HEK293 (cell line): ENCODE results near the gene TNNT2.

Experiments
- CTCF ChIA-PET: fragments of 350-600 bp; formaldehyde crosslinking; extraction: SDS; loops from one replicate; lab custom pipeline; 2021; ENCODE audit warnings: antibody characterized with exemption; lab: Yijun Ruan, JAX
- POLR2A ChIA-PET: fragments of 300-600 bp; formaldehyde crosslinking; extraction: SDS; loops from one replicate; lab custom pipeline; 2020; ENCODE audit warnings: antibody characterized with exemption, inconsistent platforms; lab: Yijun Ruan, JAX
- H3K27ac ChIP-seq: fragments of 200-500 bp; sonication (Bioruptor generic); 2 replicates; pipeline ENCODE4 v1.5.1; 2014; ENCODE audit warnings: low read depth, low read length, control low read depth, inconsistent platforms; ENCODE audit errors: extremely low read depth
- H3K36me3 ChIP-seq, 2 experiments: fragments of 200-500 bp in 1 of 2; sonication (Bioruptor generic) in 1 of 2; 1 replicate in 1 of 2; 2 replicates in 1 of 2; pipeline ENCODE4 v1.5.1; 2014 to 2017; ENCODE audit warnings: inconsistent platforms in 2 of 2, low read length in 2 of 2; ENCODE audit not compliant: control insufficient read depth in 2 of 2, insufficient read depth in 1 of 2
- H3K4me1 ChIP-seq: fragments of 200-500 bp; sonication (Bioruptor generic); 2 replicates; pipeline ENCODE4 v1.5.1; 2014; ENCODE audit warnings: mild to moderate bottlenecking, low read length, inconsistent platforms; ENCODE audit not compliant: control insufficient read depth, insufficient read depth
- H3K4me3 ChIP-seq: 2 replicates; pipeline ENCODE4 v1.5.1; 2011; ENCODE audit warnings: low read depth, mild to moderate bottlenecking, control low read depth, low read length, moderate library complexity
- H3K9me3 ChIP-seq: fragments of 200-500 bp; sonication (Bioruptor generic); 2 replicates; pipeline ENCODE4 v1.5.1; 2014; ENCODE audit warnings: low read depth, low read length, inconsistent platforms; ENCODE audit not compliant: control insufficient read depth, insufficient read depth
- GLIS1 ChIP-seq: fragments of 450-650 bp; formaldehyde crosslinking; IDR thresholded peaks from 2 replicates; pipeline ENCODE4 v1.5.1; 2016; ENCODE audit warnings: missing biosample characterization, missing genetic modification characterization
- SCRT1 ChIP-seq: fragments of 450-650 bp; formaldehyde crosslinking; IDR thresholded peaks from 2 replicates; pipeline ENCODE4 v1.5.1; 2016; ENCODE audit warnings: missing biosample characterization, missing genetic modification characterization, borderline replicate concordance
- YY1 ChIP-seq: fragments of 450-650 bp; formaldehyde crosslinking; IDR thresholded peaks from 2 replicates; pipeline ENCODE4 v1.5.1; 2018; ENCODE audit warnings: missing biosample characterization, missing genetic modification characterization
- ZBTB20 ChIP-seq: fragments of 450-650 bp; formaldehyde crosslinking; IDR thresholded peaks from 2 replicates; pipeline ENCODE4 v1.5.1; 2016; ENCODE audit warnings: missing biosample characterization, missing genetic modification characterization
- ZFHX2 ChIP-seq: fragments of 450-650 bp; formaldehyde crosslinking; conservative IDR thresholded peaks from 2 replicates; pipeline ENCODE4 v1.5.1; 2016; ENCODE audit warnings: missing biosample characterization, missing genetic modification characterization
- ZNF175 ChIP-seq: fragments of 450-650 bp; formaldehyde crosslinking; IDR thresholded peaks from 2 replicates; pipeline ENCODE4 v1.5.1; 2016; ENCODE audit warnings: missing biosample characterization, missing genetic modification characterization
- ZNF19 ChIP-seq: fragments of 450-650 bp; formaldehyde crosslinking; IDR thresholded peaks from 2 replicates; pipeline ENCODE4; 2016; ENCODE audit warnings: missing biosample characterization, missing genetic modification characterization, low read depth
- ZNF280D ChIP-seq: fragments of 450-650 bp; formaldehyde crosslinking; IDR thresholded peaks from 2 replicates; pipeline ENCODE4 v1.5.1; 2016; ENCODE audit warnings: missing biosample characterization, missing genetic modification characterization
- ZNF544 ChIP-seq: fragments of 450-650 bp; formaldehyde crosslinking; IDR thresholded peaks from 2 replicates; pipeline ENCODE4 v1.5.0; 2017; ENCODE audit warnings: missing biosample characterization, missing genetic modification characterization
- ZNF561 ChIP-seq: fragments of 450-650 bp; IDR thresholded peaks from 2 replicates; pipeline ENCODE4 v1.5.1; 2018; ENCODE audit warnings: missing biosample characterization, missing genetic modification characterization, borderline replicate concordance
- ZNF600 ChIP-seq: fragments of 450-650 bp; formaldehyde crosslinking; IDR thresholded peaks from 2 replicates; pipeline ENCODE4 v1.5.1; 2016; ENCODE audit warnings: missing biosample characterization, missing genetic modification characterization
- ZNF692 ChIP-seq: fragments of 450-650 bp; formaldehyde crosslinking; IDR thresholded peaks from 2 replicates; pipeline ENCODE4 v1.5.1; 2016; ENCODE audit warnings: missing biosample characterization, missing genetic modification characterization
- ZNF777 ChIP-seq: fragments of 450-650 bp; formaldehyde crosslinking; IDR thresholded peaks from 2 replicates; pipeline ENCODE4 v1.5.1; 2017; ENCODE audit warnings: missing biosample characterization, missing genetic modification characterization, borderline replicate concordance
- ZNF791 ChIP-seq: fragments of 450-650 bp; formaldehyde crosslinking; IDR thresholded peaks from 2 replicates; pipeline ENCODE4 v1.5.1; 2016; ENCODE audit warnings: missing biosample characterization, missing genetic modification characterization

The TNNT2 gene

GRCh38 chr1:201395936-201396335 lies 18.5 kb upstream of the TNNT2 start:
- Histone ChIP-seq H3K27ac (no peak overlapping the region), H3K4me1 (no peaks in the 10 kb centered on the region), H3K4me3 (no peak overlapping the region), H3K36me3 (no peaks in the 10 kb centered on the region)
- CTCF ChIA-PET: interaction anchor here (1.2 to 2.8 kb wide), 3 partner anchors 11 to 35 kb away, joined by 5 to 29 read pairs (median 13); no protein-coding TSS in a partner anchor
- POLR2A ChIA-PET: no interaction called here
- TF ChIP-seq YY1 (tag by site-specific recombination) (no peak), ZNF600 (no peak), ZNF544 (tag by site-specific recombination) (no peak), ZFHX2 (tag by site-specific recombination) (no peak)
- TF ChIP-seq, all 188 proteins: peak for 0
- no peaks in the 10 kb centered on the region for H3K9me3 ChIP-seq

DNA sequence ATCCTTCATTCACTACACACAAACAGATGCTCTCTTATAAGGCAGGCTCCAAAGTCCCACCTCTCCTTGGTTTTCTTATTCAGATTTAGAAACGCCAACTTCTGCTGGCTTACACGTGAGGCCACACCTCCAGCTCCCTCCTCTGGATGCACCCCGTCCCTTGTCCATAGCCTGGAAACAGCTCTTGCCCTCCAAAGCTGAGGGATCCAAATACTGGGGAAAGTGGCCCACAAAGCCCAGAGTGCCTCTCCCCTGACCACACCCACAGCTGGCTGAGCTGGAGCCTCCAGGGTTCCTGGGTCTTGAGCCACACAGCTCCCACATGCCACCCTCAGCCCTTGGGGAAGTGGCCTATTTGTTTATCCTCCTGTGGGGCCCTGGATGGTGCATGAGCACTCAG lies 17.1 kb upstream of the TNNT2 start:
- ChIA-PET CTCF (interaction anchor here (0.7 to 2.8 kb wide), 5 partner anchors 10 to 141 kb away, joined by 3 to 29 read pairs (median 4); no protein-coding TSS in a partner anchor), POLR2A (interaction anchor here (1.3 kb wide), 1 partner anchor 11 kb away, joined by 4 read pairs; no protein-coding TSS in a partner anchor)
- H3K27ac ChIP-seq: no peak overlapping the region
- no peak for TF ChIP-seq ZNF175 (tag by site-specific recombination)
- TF ChIP-seq ZNF692 (tag by site-specific recombination): no peak
- TF ChIP-seq ZNF19: no peak
- TF ChIP-seq GLIS1 (tag by site-specific recombination): no peak; the same call in 1 of the 2 replicates
- no peak for TF ChIP-seq ZNF600
- no peak for TF ChIP-seq ZNF777 (tag by site-specific recombination)
- TF ChIP-seq ZNF791 (tag by site-specific recombination): no peak
- no peaks in the 10 kb centered on the region for H3K9me3 ChIP-seq
- H3K4me3 ChIP-seq: no peak overlapping the region
- H3K4me1 ChIP-seq: no peaks in the 10 kb centered on the region
- no peaks in the 10 kb centered on the region for H3K36me3 ChIP-seq

DNA sequence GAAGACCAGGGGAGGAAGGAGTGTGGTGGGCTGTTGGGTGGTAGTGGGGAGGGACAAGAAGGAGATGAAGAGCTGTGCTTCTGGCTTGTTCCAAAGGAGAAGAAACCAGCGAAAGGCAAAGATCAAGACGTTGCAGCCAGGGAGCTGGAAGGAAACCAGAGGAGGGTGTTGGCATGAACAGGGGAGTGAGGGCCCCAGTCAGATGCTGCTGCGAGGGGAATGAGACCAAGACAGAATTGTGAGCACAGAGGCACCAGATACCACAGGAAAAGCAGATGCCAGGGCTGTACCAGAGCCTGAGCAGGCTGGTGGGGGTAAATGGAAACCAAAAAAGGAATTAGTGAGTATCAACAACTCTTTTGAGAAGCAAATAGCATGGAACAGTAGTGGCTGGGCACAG lies 15.6 kb upstream of the TNNT2 start:
- ChIA-PET POLR2A (interaction anchor here (0.5 kb wide), 1 partner anchor 215 kb away, joined by 3 read pairs; no protein-coding TSS in a partner anchor), CTCF (interaction anchor here (0.6 to 0.7 kb wide), 4 partner anchors 15 to 217 kb away, joined by 3 to 4 read pairs (median 3); no protein-coding TSS in a partner anchor)
- no peaks in the 10 kb centered on the region for H3K36me3 ChIP-seq
- H3K4me3 ChIP-seq: no peak overlapping the region
- H3K27ac ChIP-seq: no peak overlapping the region
- TF ChIP-seq ZNF561 (no peak), ZBTB20 (peak; percentile 43; the same call in 1 of the 2 replicates), SCRT1 (no peak), ZNF280D (tag by site-specific recombination) (no peak)
- H3K9me3 ChIP-seq: no peaks in the 10 kb centered on the region
- H3K4me1 ChIP-seq: no peaks in the 10 kb centered on the region
